Tibial nerve (tissue), 4 donors: ENCODE measurements around the gene NFAM1.

ENCODE experiments used
- CTCF ChIP-seq, 5 experiments: fragments of 200-600 bp in 3 of 5; fragments of 450-650 bp in 2 of 5; sonication (generic) in 3 of 5; IDR thresholded peaks; one replicate each; pipeline ENCODE4 v1.5.1; 2016 to 2019; ENCODE audit warnings: antibody characterized with exemption in 5 of 5, mild to moderate bottlenecking in 3 of 5, moderate library complexity in 2 of 5
- EP300 ChIP-seq, 2 donors: sonication (generic); formaldehyde crosslinking; IDR thresholded peaks; one replicate each; pipeline ENCODE4 v1.6.1; 2017; ENCODE audit warnings: antibody characterized with exemption in 2 of 2, mild to moderate bottlenecking in 1 of 2
- POLR2A ChIP-seq, 2 donors: fragments of 450-650 bp; IDR thresholded peaks; one replicate each; pipeline ENCODE4 v1.6.1; 2017; ENCODE audit warnings: antibody characterized with exemption in 2 of 2, mild to moderate bottlenecking in 2 of 2, moderate library complexity in 2 of 2

GRCh38 chr22:42357221-42357620, 75.0 kb downstream of the NFAM1 start:
- TF ChIP-seq CTCF (IDR thresholded peaks at IDR 0.05) (no peak), POLR2A (IDR thresholded peaks at IDR 0.05) (no peak), EP300 (IDR thresholded peaks at IDR 0.05) (no peak)
